Loucy (cell line): ENCODE measurements around the gene EP400.
A peak's percentile ranks its signal among the peaks of the same experiment; 100 is the strongest.

Experiments
- H2AFZ ChIP-seq: fragments of 200-600 bp; sonication (generic); 2 replicates; pipeline ENCODE4 v1.6.0; 2016; ENCODE audit warnings: antibody characterized with exemption, mild to moderate bottlenecking, low read length, moderate library complexity
- H3F3A ChIP-seq: fragments of 200-600 bp; 2 replicates; pipeline ENCODE4 v1.6.0; 2016; ENCODE audit warnings: antibody characterized with exemption, low read depth, mild to moderate bottlenecking
- H3K27me3 ChIP-seq: fragments of 200-600 bp; sonication (generic); 2 replicates; pipeline ENCODE4 v1.6.1; 2014; ENCODE audit warnings: low read length, mild to moderate bottlenecking; ENCODE audit not compliant: insufficient read depth, poor library complexity, severe bottlenecking
- H3K36me3 ChIP-seq: fragments of 200-600 bp; sonication (generic); 2 replicates; pipeline ENCODE4 v1.6.1; 2016; ENCODE audit warnings: low read length; ENCODE audit not compliant: insufficient read depth
- H3K4me1 ChIP-seq: fragments of 200-600 bp; sonication (generic); 2 replicates; pipeline ENCODE4 v1.5.1; 2014; ENCODE audit warnings: low read length, mild to moderate bottlenecking; ENCODE audit not compliant: insufficient read depth, poor library complexity, severe bottlenecking
- H3K4me2 ChIP-seq: fragments of 200-600 bp; sonication (generic); 2 replicates; pipeline ENCODE4 v1.6.0; 2014; ENCODE audit warnings: antibody characterized with exemption, low read length, low read depth, mild to moderate bottlenecking; ENCODE audit not compliant: poor library complexity, severe bottlenecking
- H3K4me3 ChIP-seq: fragments of 200-600 bp; sonication (generic); 2 replicates; pipeline ENCODE4 v1.5.1; 2014; ENCODE audit warnings: low read length, mild to moderate bottlenecking, mixed read lengths; ENCODE audit not compliant: poor library complexity, severe bottlenecking
- H3K79me2 ChIP-seq: fragments of 200-600 bp; sonication (generic); 2 replicates; pipeline ENCODE4 v1.6.1; 2014; ENCODE audit warnings: low read length; ENCODE audit not compliant: insufficient read depth
- H3K9ac ChIP-seq: fragments of 200-600 bp; sonication (generic); 2 replicates; pipeline ENCODE4 v1.6.0; 2014; ENCODE audit warnings: mild to moderate bottlenecking, low read depth, low read length, moderate library complexity; ENCODE audit not compliant: poor library complexity, severe bottlenecking
- H3K9me2 ChIP-seq: fragments of 200-600 bp; sonication (generic); replicated peaks from 2 replicates; pipeline ENCODE4 v1.6.1; 2016; ENCODE audit warnings: low read depth, low read length, mixed read lengths
- H3K9me3 ChIP-seq: fragments of 200-600 bp; sonication (generic); 2 replicates; pipeline ENCODE4 v1.6.1; 2014; ENCODE audit warnings: mild to moderate bottlenecking, antibody characterized with exemption, low read length, low read depth; ENCODE audit not compliant: insufficient read depth
- H4K20me1 ChIP-seq: fragments of 200-600 bp; sonication (generic); 2 replicates; pipeline ENCODE4 v1.6.0; 2014; ENCODE audit warnings: antibody characterized with exemption, low read length, mild to moderate bottlenecking; ENCODE audit not compliant: insufficient read depth, poor library complexity, severe bottlenecking
- EZH2phosphoT487 ChIP-seq: fragments of 200-600 bp; IDR thresholded peaks from 2 replicates; pipeline ENCODE4 v1.6.1; 2018; ENCODE audit warnings: antibody characterized with exemption, mild to moderate bottlenecking, moderate library complexity, borderline replicate concordance
- TF ChIP-seq, protein P1 (sequence below): fragments of 200-600 bp; sonication (generic); conservative IDR thresholded peaks from 2 replicates; pipeline ENCODE4 v1.5.1; 2014; ENCODE audit warnings: mild to moderate bottlenecking, antibody characterized with exemption, low read length

The EP400 gene

GRCh38 chr12:132083614-132083940 lies 133.8 kb downstream of the EP400 start:
- Histone ChIP-seq H3K9ac (peak overlapping the region; percentile 64), H3K4me3 (peak overlapping the region; percentile 79), H3K36me3 (peaks cover under 1% of the 10 kb centered on the region; the same call in 1 of the 2 replicates), H3K4me1 (peaks cover 20% of the 10 kb centered on the region), H4K20me1 (peaks cover 22% of the 10 kb centered on the region), H3K27me3 (no peaks in the 10 kb centered on the region), H3K9me2 (no peaks in the 10 kb centered on the region), H3K4me2 (peak overlapping the region; percentile 91), H3K79me2 (peaks cover 32% of the 10 kb centered on the region), H3F3A (no peaks in the 10 kb centered on the region), H3K9me3 (no peaks in the 10 kb centered on the region), H2AFZ (peak overlapping the region; percentile 87)
- TF ChIP-seq, protein P1, sequence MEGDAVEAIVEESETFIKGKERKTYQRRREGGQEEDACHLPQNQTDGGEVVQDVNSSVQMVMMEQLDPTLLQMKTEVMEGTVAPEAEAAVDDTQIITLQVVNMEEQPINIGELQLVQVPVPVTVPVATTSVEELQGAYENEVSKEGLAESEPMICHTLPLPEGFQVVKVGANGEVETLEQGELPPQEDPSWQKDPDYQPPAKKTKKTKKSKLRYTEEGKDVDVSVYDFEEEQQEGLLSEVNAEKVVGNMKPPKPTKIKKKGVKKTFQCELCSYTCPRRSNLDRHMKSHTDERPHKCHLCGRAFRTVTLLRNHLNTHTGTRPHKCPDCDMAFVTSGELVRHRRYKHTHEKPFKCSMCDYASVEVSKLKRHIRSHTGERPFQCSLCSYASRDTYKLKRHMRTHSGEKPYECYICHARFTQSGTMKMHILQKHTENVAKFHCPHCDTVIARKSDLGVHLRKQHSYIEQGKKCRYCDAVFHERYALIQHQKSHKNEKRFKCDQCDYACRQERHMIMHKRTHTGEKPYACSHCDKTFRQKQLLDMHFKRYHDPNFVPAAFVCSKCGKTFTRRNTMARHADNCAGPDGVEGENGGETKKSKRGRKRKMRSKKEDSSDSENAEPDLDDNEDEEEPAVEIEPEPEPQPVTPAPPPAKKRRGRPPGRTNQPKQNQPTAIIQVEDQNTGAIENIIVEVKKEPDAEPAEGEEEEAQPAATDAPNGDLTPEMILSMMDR: no peak
- TF ChIP-seq EZH2phosphoT487: no peak

DNA sequence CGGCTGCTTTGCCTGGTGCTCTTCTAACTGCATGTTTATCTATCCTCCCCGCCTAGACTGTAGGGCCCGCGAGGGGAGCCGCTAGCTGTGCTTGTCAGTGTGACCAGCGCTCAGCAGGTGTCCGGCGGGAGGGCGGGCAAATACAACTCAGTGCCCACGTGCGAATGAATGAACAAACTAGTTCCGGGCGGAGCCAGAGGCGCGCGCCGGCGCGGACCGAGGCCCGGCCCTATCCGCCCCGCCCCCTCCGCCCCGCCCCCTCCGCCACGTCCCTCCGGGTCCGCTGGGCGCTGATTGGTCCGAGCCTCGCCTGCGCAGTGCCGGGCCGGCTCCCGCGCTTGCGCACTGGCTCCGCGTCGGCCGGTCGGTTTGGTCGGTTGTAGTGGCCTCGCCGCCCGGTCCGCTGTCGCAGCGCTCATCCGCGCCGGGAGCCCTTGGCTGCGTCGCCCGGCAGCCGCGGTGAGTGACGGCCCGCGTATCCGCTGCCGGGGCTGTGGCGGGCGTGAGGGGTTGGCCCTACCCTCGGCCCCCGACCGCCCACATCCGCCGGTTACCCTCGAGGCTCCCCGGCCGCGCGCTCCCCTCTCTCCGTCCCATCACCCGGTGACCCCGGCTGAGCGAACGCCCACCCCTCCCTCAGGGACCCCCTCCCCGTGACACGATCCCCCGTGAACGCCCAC lies 134.3 kb downstream of the EP400 start:
- H3F3A ChIP-seq: no peaks in the 10 kb centered on the region
- H4K20me1 ChIP-seq: peaks cover 22% of the 10 kb centered on the region
- no peak for TF ChIP-seq EZH2phosphoT487
- TF ChIP-seq, protein P1: no peak
- peaks cover 33% of the 10 kb centered on the region for H3K79me2 ChIP-seq
- no peaks in the 10 kb centered on the region for H3K9me2 ChIP-seq
- peaks cover 20% of the 10 kb centered on the region for H3K4me1 ChIP-seq
- H3K4me2 ChIP-seq: peak overlapping the region; percentile 91
- no peaks in the 10 kb centered on the region for H3K36me3 ChIP-seq
- no peaks in the 10 kb centered on the region for H3K9me3 ChIP-seq
- H2AFZ ChIP-seq: peak overlapping the region; percentile 87
- peak overlapping the region; percentile 79 for H3K4me3 ChIP-seq
- no peaks in the 10 kb centered on the region for H3K27me3 ChIP-seq
- peak overlapping the region; percentile 80 for H3K9ac ChIP-seq

DNA sequence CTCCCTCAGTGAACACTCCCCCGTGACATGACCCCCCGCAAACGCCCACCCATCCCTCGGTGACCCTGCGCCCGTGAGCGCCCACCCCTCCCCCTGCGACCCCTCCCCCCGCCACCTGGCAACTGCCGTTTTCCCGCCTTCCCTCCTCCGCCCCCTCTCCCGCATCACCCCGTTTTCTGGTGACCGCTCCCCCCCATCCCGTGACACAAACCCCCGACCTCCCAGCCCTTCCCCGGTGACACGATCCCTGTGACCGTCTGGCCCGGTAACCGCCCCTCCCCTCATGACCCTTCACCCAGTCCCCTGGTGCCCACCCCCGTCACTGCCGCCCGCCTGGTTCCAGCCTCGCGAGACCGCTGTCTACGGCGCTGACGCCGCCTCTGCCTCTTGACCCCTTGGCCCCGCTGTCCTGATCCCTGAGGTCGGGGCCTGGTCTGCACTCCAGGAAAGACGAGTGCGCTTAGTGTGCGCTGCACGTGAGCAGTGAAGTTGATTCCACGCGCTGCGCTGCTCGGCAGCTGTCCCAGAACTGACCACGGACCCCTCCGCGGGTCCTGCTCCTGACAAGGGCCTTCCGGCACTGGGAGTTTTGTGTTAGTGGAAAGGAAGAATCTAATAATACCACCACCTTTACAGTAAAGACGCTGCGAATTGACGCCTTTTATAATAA lies 135.0 kb downstream of the EP400 start:
- H3K4me1 ChIP-seq: peaks cover 22% of the 10 kb centered on the region
- no peaks in the 10 kb centered on the region for H3K9me3 ChIP-seq
- H3K4me3 ChIP-seq: peak overlapping the region; percentile 79
- TF ChIP-seq, protein P1: no peak
- no peak for TF ChIP-seq EZH2phosphoT487
- no peaks in the 10 kb centered on the region for H3F3A ChIP-seq
- peaks cover 26% of the 10 kb centered on the region for H4K20me1 ChIP-seq
- H3K4me2 ChIP-seq: peak overlapping the region; percentile 81
- peak overlapping the region; percentile 18; the same call in 1 of the 2 replicates for H2AFZ ChIP-seq
- no peaks in the 10 kb centered on the region; the same call in 1 of the 2 replicates for H3K36me3 ChIP-seq
- peak overlapping the region; percentile 80 for H3K9ac ChIP-seq
- H3K79me2 ChIP-seq: peaks cover 40% of the 10 kb centered on the region
- H3K27me3 ChIP-seq: no peaks in the 10 kb centered on the region
- H3K9me2 ChIP-seq: no peaks in the 10 kb centered on the region
